SU-DHL-6 (cell line): Measurements from ENCODE around the gene PITPNB.

Experiments used
- H2AFZ ChIP-seq: fragments of 200-600 bp; sonication (generic); 2 replicates; pipeline ENCODE4 v1.6.1; 2014; ENCODE audit warnings: low read depth, mild to moderate bottlenecking, moderate library complexity, mixed read lengths, antibody characterized with exemption, low read length; ENCODE audit not compliant: severe bottlenecking
- H3F3A ChIP-seq: fragments of 200-600 bp; shearing (Covaris generic); 2 replicates; pipeline ENCODE4 v1.6.0; 2016; ENCODE audit warnings: antibody characterized with exemption, mild to moderate bottlenecking; ENCODE audit not compliant: insufficient read depth
- H3K27ac ChIP-seq: fragments of 200-600 bp; sonication (generic); 2 replicates; pipeline ENCODE4 v1.5.1; 2016; ENCODE audit warnings: low read depth, mild to moderate bottlenecking, low read length, moderate library complexity, mixed read lengths
- H3K27me3 ChIP-seq: fragments of 200-600 bp; sonication (generic), shearing (Covaris generic); 2 replicates; pipeline ENCODE4 v1.6.0; 2014; ENCODE audit warnings: mild to moderate bottlenecking, low read length
- H3K36me3 ChIP-seq: fragments of 200-600 bp; sonication (generic); 2 replicates; pipeline ENCODE4 v1.6.1; 2014; ENCODE audit warnings: mild to moderate bottlenecking, low read length, mixed read lengths
- H3K4me2 ChIP-seq: fragments of 300-600, 200-600 bp; shearing (Covaris generic), sonication (generic); 2 replicates; pipeline ENCODE4 v1.6.0; 2014; ENCODE audit warnings: low read length, low read depth, mild to moderate bottlenecking; ENCODE audit not compliant: poor library complexity, severe bottlenecking
- H3K4me3 ChIP-seq: fragments of 200-600 bp; sonication (generic); 2 replicates; pipeline ENCODE4 v1.5.1; 2014; ENCODE audit warnings: antibody characterized with exemption, low read length, mild to moderate bottlenecking, mixed read lengths; ENCODE audit not compliant: insufficient read depth, poor library complexity, severe bottlenecking
- H3K79me2 ChIP-seq: fragments of 200-600 bp; sonication (generic); 2 replicates; pipeline ENCODE4 v1.6.1; 2014; ENCODE audit warnings: mild to moderate bottlenecking, low read length, moderate library complexity; ENCODE audit not compliant: insufficient read depth
- H3K9ac ChIP-seq: fragments of 200-600 bp; sonication (generic); 2 replicates; pipeline ENCODE4 v1.7.0; 2014; ENCODE audit warnings: mild to moderate bottlenecking, low read length
- H3K9me2 ChIP-seq: fragments of 200-600 bp; sonication (generic); replicated peaks from 2 replicates; pipeline ENCODE4 v1.6.1; 2014; ENCODE audit warnings: low read length; ENCODE audit not compliant: insufficient read depth
- H3K9me3 ChIP-seq: fragments of 200-600 bp; sonication (generic); 2 replicates; pipeline ENCODE4 v1.6.1; 2014; ENCODE audit warnings: low read length, mixed read lengths; ENCODE audit not compliant: insufficient read depth
- H4K20me1 ChIP-seq: fragments of 200-600 bp; sonication (generic); 2 replicates; pipeline ENCODE4 v1.6.1; 2014; ENCODE audit warnings: low read depth, mild to moderate bottlenecking, antibody characterized with exemption, low read length, moderate library complexity, mixed read lengths
- EZH2phosphoT487 ChIP-seq: fragments of 200-600 bp; sonication (generic), shearing (Covaris generic); conservative IDR thresholded peaks from 2 replicates; pipeline ENCODE4 v1.6.1; 2018; ENCODE audit warnings: mild to moderate bottlenecking, antibody characterized with exemption, low read length, moderate library complexity, mixed read lengths
- TF ChIP-seq, protein P1 (sequence below): fragments of 200-600 bp; sonication (generic); IDR thresholded peaks from one replicate; pipeline ENCODE4 v1.5.1; 2017; ENCODE audit warnings: antibody characterized with exemption, mild to moderate bottlenecking, low read length, moderate library complexity; ENCODE audit not compliant: insufficient read depth, poor library complexity, severe bottlenecking

Gene PITPNB

DNA sequence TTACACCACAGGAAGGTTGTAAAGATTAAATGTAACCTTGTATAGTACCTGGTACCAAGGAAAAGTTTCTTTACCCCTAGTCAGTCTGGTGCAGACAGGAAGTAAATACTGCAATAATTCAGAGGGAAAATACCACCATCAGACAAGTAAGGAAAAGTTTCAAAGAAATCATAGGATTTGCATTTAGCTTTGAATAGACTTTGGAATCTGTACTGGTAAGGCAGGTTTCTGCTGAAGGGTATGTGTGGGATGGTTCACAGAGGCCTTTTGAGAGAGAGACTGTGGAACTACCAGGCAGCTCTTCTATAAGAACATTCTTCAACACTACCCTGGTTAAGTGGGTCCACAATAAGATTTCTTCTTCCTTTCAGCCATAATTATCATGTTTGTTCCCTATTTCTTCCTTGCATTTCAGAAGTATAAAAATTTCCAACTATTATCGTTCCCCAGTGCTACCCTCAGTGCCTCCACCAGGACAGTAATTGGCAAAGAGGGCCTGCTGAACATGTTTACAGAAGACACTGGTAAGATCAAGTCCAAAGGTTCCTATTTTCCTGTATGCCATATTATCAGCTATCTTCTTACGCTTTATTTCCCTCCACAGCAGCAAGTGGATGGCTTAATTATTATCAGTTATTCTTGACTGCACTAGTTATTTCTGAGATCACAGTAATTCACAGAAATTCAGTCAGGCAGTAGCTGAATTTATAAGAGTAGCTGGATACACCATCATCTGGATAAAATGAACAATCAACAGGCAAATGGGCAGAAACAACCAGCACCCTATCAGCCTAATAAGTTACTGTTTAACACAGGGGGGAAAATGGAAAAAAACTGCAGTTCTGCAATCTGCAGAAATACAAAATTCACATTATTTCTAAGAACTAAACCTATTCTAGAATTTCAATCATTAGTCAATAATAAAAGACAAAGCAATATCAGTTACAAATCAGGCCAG is 48.5 kb downstream of the PITPNB start:
- peaks cover 26% of the 10 kb centered on the region; the same call in 1 of the 2 replicates for H3K36me3 ChIP-seq
- H3K27ac ChIP-seq, result no peak overlapping the region
- H3K27me3 ChIP-seq, result no peaks in the 10 kb centered on the region
- no peak overlapping the region for H3K4me2 ChIP-seq
- peaks cover 1% of the 10 kb centered on the region; the same call in 1 of the 2 replicates for H4K20me1 ChIP-seq
- H2AFZ ChIP-seq, result no peak overlapping the region
- H3K9me3 ChIP-seq, result no peaks in the 10 kb centered on the region
- no peak overlapping the region for H3K4me3 ChIP-seq
- H3F3A ChIP-seq, result no peaks in the 10 kb centered on the region
- H3K9me2 ChIP-seq, result no peaks in the 10 kb centered on the region
- TF ChIP-seq EZH2phosphoT487, result no peak
- TF ChIP-seq, protein P1, sequence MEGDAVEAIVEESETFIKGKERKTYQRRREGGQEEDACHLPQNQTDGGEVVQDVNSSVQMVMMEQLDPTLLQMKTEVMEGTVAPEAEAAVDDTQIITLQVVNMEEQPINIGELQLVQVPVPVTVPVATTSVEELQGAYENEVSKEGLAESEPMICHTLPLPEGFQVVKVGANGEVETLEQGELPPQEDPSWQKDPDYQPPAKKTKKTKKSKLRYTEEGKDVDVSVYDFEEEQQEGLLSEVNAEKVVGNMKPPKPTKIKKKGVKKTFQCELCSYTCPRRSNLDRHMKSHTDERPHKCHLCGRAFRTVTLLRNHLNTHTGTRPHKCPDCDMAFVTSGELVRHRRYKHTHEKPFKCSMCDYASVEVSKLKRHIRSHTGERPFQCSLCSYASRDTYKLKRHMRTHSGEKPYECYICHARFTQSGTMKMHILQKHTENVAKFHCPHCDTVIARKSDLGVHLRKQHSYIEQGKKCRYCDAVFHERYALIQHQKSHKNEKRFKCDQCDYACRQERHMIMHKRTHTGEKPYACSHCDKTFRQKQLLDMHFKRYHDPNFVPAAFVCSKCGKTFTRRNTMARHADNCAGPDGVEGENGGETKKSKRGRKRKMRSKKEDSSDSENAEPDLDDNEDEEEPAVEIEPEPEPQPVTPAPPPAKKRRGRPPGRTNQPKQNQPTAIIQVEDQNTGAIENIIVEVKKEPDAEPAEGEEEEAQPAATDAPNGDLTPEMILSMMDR, result no peak
- H3K79me2 ChIP-seq, result peaks cover 34% of the 10 kb centered on the region; the same call in 1 of the 2 replicates
- H3K9ac ChIP-seq, result no peak overlapping the region

DNA sequence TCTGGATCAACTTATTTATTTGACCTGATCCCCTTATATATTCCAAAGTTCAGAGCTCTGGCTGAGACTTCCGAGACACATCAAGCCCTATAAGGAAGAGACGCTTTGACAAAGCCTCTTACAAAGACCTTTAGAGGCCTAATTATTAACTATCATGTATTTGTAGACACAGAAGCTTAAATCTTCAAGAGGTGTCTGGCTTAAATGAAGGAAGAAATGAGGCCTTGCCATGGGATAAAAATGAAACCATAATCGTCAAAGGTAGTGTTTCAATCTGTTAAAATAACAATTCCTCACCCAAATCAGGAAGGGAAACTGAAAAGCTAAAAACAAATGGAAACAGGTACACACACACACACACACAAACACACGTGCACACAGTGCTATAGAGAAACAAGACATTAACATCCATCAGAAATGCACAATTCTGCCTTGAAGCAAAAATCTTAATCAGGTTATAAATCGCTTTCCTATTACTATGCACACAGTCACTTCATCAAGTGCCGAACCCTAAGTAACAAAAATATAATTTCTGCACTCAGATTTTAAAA is 50.2 kb downstream of the PITPNB start:
- no peak overlapping the region for H3K27ac ChIP-seq
- peaks cover 19% of the 10 kb centered on the region; the same call in 1 of the 2 replicates for H3K79me2 ChIP-seq
- H2AFZ ChIP-seq, result no peak overlapping the region

DNA sequence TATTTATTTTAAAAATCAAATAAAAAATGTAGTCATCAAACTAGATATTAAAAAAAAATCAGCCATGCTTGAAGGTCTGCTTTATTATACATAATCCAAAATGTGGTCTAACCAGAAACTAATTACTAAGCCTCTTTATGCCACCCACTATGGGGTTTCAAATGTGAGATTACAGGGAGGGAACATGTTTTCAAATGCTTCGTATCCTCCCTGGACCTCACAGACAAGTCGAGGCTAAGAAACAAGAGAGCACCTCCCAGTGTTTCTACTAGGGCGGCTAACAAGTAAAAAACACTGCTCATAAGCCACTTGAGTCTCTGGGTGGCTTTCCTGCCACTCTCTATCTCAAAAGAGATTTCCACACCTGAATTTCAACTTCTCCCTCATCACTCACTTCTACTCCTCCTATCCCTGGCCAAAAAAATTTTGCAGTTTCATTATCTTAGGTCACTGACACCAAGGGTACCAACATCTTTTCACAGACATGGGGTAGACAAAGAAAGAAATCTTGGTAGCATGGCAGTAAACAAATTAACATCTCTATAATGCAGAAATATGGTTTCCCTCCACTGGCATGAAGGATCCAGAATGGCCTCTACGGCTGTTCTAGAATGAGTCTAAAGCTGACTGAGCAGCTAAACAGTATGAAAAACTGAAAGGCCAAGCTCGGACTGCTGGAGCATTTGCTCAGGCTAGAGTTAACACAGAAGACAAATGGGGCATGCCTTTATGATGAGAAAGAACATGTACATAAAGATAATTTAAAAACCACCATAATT is 50.9 kb downstream of the PITPNB start:
- no peak overlapping the region for H3K27ac ChIP-seq
- no peaks in the 10 kb centered on the region for H3F3A ChIP-seq
- H3K9me3 ChIP-seq, result no peaks in the 10 kb centered on the region
- H4K20me1 ChIP-seq, result no peaks in the 10 kb centered on the region
- no peak overlapping the region for H3K4me2 ChIP-seq
- H3K4me3 ChIP-seq, result no peak overlapping the region
- peaks cover 19% of the 10 kb centered on the region; the same call in 1 of the 2 replicates for H3K36me3 ChIP-seq
- no peaks in the 10 kb centered on the region for H3K27me3 ChIP-seq
- H3K9me2 ChIP-seq, result no peaks in the 10 kb centered on the region
- H3K79me2 ChIP-seq, result peaks cover 19% of the 10 kb centered on the region; the same call in 1 of the 2 replicates
- H2AFZ ChIP-seq, result no peak overlapping the region
- no peak overlapping the region for H3K9ac ChIP-seq
- no peak for TF ChIP-seq EZH2phosphoT487
- TF ChIP-seq, protein P1, result no peak

More for the DNA sequence above, 50.2 kb downstream of the PITPNB start:
- TF ChIP-seq EZH2phosphoT487, result no peak
- TF ChIP-seq, protein P1, result no peak
- H4K20me1 ChIP-seq, result no peaks in the 10 kb centered on the region
- no peaks in the 10 kb centered on the region for H3K9me3 ChIP-seq
- H3F3A ChIP-seq, result no peaks in the 10 kb centered on the region
- no peak overlapping the region for H3K9ac ChIP-seq
- no peaks in the 10 kb centered on the region for H3K27me3 ChIP-seq
- H3K4me2 ChIP-seq, result no peak overlapping the region
- H3K36me3 ChIP-seq, result peaks cover 24% of the 10 kb centered on the region; the same call in 1 of the 2 replicates
- H3K9me2 ChIP-seq, result no peaks in the 10 kb centered on the region
- no peak overlapping the region for H3K4me3 ChIP-seq
